Measurements from ENCODE around the gene LRMDA. TPM values are rescaled to one million over a fixed set of nuclear protein-coding genes. Genes with fewer than 3 reads are reported as not detected.

LRMDA gene
- total and polyA plus RNA-seq, 2 of the 8 experiments (the other 6 are each of a cell fraction or from before 2014, with no cell fraction given), result 0.86 to 2.8 TPM

DNA sequence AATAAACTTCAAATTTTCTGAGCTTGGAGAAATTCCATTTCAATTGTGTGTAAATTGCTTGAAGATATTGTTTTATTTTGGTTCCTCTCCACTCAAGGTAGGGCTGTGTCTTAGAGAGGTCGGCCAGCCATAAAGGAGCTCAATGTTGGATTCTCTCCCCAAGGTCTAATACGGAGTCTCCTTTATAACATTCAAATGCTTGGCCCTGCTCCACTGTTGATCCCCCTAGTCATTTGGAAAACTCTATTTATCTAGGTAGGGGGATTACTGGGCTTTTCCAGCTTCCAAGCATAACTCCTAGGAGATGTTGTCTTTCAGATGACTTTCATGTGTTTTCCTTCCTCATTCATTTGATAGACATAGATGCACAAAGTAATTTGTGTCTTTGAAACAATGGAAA lies 170.9 kb downstream of the LRMDA start:
- Histone ChIP-seq H3K36me3 (ENCODE audit: control insufficient read depth in 2 of 4, insufficient read depth in 4 of 4, low read length in 3 of 4) (no peaks in the 10 kb centered on the region), H2BK120ac (replicated peaks; ENCODE audit: low read depth, low read length) (no peak overlapping the region), H4K8ac (ENCODE audit: extremely low read depth, insufficient read depth, low read length) (no peak overlapping the region), H3K79me2 (ENCODE audit: control insufficient read depth in 1 of 2, insufficient read depth in 2 of 2, low read length in 2 of 2) (no peaks in the 10 kb centered on the region), H3K23ac (ENCODE audit: insufficient read length) (no peak overlapping the region), H3K9ac (replicated peaks in 1 of 4; ENCODE audit: extremely low read depth in 1 of 4, low read depth in 3 of 4, low read length in 3 of 4) (no peak overlapping the region), H2BK5ac (ENCODE audit: low read depth, low read length) (no peak overlapping the region), H2BK20ac (ENCODE audit: low read length) (no peak overlapping the region), H3K4me2 (ENCODE audit: insufficient read depth in 1 of 2, low read depth in 2 of 2, low read length in 2 of 2) (no peak overlapping the region), H2AK5ac (ENCODE audit: low read depth, low read length) (no peak overlapping the region), H3K27ac (ENCODE audit: low read depth, low read length) (no peak overlapping the region), H3K23me2 (ENCODE audit: low read depth, low read length) (no peaks in the 10 kb centered on the region), H3K56ac (replicated peaks; ENCODE audit: insufficient read length, low read depth, low read length) (no peak overlapping the region), H2AFZ (ENCODE audit: low read length) (no peak overlapping the region), H2BK12ac (ENCODE audit: low read depth, low read length) (no peak overlapping the region), H2BK15ac (ENCODE audit: low read length) (no peak overlapping the region), H3K4me3 (ENCODE audit: extremely low read depth in 1 of 4, insufficient read depth in 2 of 4, low read depth in 3 of 4, low read length in 4 of 4) (no peak overlapping the region), H4K91ac (replicated peaks; ENCODE audit: insufficient read length, low read length) (no peak overlapping the region), H3K9me3 (ENCODE audit: insufficient read depth in 2 of 2, low read depth in 1 of 2, low read length in 1 of 2) (no peaks in the 10 kb centered on the region), H3K27me3 (replicated peaks in 1 of 4; ENCODE audit: control insufficient read depth in 3 of 4, extremely low read depth in 1 of 4, insufficient read depth in 3 of 4, low read length in 3 of 4) (peaks cover 19 to 44% (median 29%) of the 10 kb centered on the region in 4 experiments), H4K20me1 (replicated peaks in 1 of 2; ENCODE audit: control insufficient read depth in 1 of 2, insufficient read depth in 2 of 2, low read length in 2 of 2) (peaks cover 2 to 6% of the 10 kb centered on the region in 2 experiments), H4K5ac (ENCODE audit: insufficient read length, low read depth, low read length) (no peak overlapping the region), H3K18ac (ENCODE audit: extremely low read depth, low read length) (no peak overlapping the region), H3K79me1 (ENCODE audit: low read depth, low read length) (no peaks in the 10 kb centered on the region), H3K14ac (ENCODE audit: insufficient read length) (no peak overlapping the region), H3K4me1 (replicated peaks in 1 of 4; ENCODE audit: control insufficient read depth in 3 of 4, insufficient read depth in 4 of 4, low read length in 3 of 4) (peaks cover 2 to 17% (median 11%) of the 10 kb centered on the region in 4 experiments; a peak in 6 of 7 replicates), H3K4ac (replicated peaks; ENCODE audit: insufficient read length, low read depth, low read length) (no peak overlapping the region)
- FAIRE-seq (no peak), DNase-seq (ENCODE audit: low read depth in 1 of 2, low spot score in 2 of 2) (no peak)
- POLR2A ChIA-PET (ENCODE audit: partially characterized antibody), result interaction anchor here (0.6 kb wide), 1 partner anchor 699 kb away, joined by 3 read pairs; no protein-coding TSS in a partner anchor
- TF ChIP-seq, protein P1, sequence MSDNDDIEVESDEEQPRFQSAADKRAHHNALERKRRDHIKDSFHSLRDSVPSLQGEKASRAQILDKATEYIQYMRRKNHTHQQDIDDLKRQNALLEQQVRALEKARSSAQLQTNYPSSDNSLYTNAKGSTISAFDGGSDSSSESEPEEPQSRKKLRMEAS (IDR thresholded peaks at IDR 0.05), result no peak
- CTCF ChIA-PET (ENCODE audit: partially characterized antibody), result interaction anchor here (0.7 to 2.3 kb wide), 4 partner anchors 8 to 61 kb away, joined by 3 to 11 read pairs (median 4); no protein-coding TSS in a partner anchor
- 91% methylated on average over 2 of the region's 2 CpGs; no CpG with 5 or more reads in 1 of the 2 experiments for WGBS, 2 experiments (ENCODE audit: extremely low coverage in 1 of 2, insufficient coverage in 1 of 2, insufficient read length in 1 of 2, insufficient replicate concordance in 2 of 2, low coverage in 1 of 2, low lambda C conversion rate in 2 of 2, missing lambda C conversion rate in 1 of 2)
